ENCODE measurements around the gene UTP14C.

Gene UTP14C

GRCh38 chr13:52024481-52024880 is at the start of gene UTP14C:
UTP14C (plus strand) TSS chr13:52024691; CDS start chr13:52028805, 4,114 bp downstream.
- TF ChIP-seq CTCF (IDR thresholded peaks at IDR 0.05; ENCODE audit: extremely low read depth, insufficient read depth, missing control alignments): no peak
- in situ Hi-C loops (cut with MboI; ENCODE audit: low pct_unique_long_range_greater_than_20kb, low sequenced_read_pairs, unreplicated experiment): no loop called here
- DNase-seq (ENCODE audit: low spot score): no peak

GRCh38 chr13:51976423-51976822 is 48.1 kb upstream of the UTP14C start:
- in situ Hi-C loops (cut with MboI; ENCODE audit: low pct_unique_long_range_greater_than_20kb, low sequenced_read_pairs, unreplicated experiment): no loop called here
- no peak for DNase-seq (ENCODE audit: low spot score)
- TF ChIP-seq CTCF (IDR thresholded peaks at IDR 0.05; ENCODE audit: extremely low read depth, insufficient read depth, missing control alignments): no peak

- in situ Hi-C loops (cut with MboI; ENCODE audit: low pct_unique_long_range_greater_than_20kb, low sequenced_read_pairs, unreplicated experiment): no loop called here
- TF ChIP-seq CTCF (IDR thresholded peaks at IDR 0.05; ENCODE audit: extremely low read depth, insufficient read depth, missing control alignments): no peak
- DNase-seq (ENCODE audit: low spot score): no peak
These were observed 47.6 kb upstream of the UTP14C start for GRCh38 chr13:51976890-51977289.

GRCh38 chr13:51977625-51978024 is 46.9 kb upstream of the UTP14C start:
- in situ Hi-C loops (cut with MboI; ENCODE audit: low pct_unique_long_range_greater_than_20kb, low sequenced_read_pairs, unreplicated experiment): no loop called here
- DNase-seq (ENCODE audit: low spot score): no peak
- TF ChIP-seq CTCF (IDR thresholded peaks at IDR 0.05; ENCODE audit: extremely low read depth, insufficient read depth, missing control alignments): no peak

GRCh38 chr13:51978796-51979556 is 45.5 kb upstream of the UTP14C start:
- in situ Hi-C loops (cut with MboI; ENCODE audit: low pct_unique_long_range_greater_than_20kb, low sequenced_read_pairs, unreplicated experiment): no loop called here
- TF ChIP-seq CTCF (IDR thresholded peaks at IDR 0.05; ENCODE audit: extremely low read depth, insufficient read depth, missing control alignments): no peak
- DNase-seq (ENCODE audit: low spot score): no peak

GRCh38 chr13:51980908-51981307 is 43.6 kb upstream of the UTP14C start:
- no peak for DNase-seq (ENCODE audit: low spot score)
- in situ Hi-C loops (cut with MboI; ENCODE audit: low pct_unique_long_range_greater_than_20kb, low sequenced_read_pairs, unreplicated experiment): no loop called here
- no peak for TF ChIP-seq CTCF (IDR thresholded peaks at IDR 0.05; ENCODE audit: extremely low read depth, insufficient read depth, missing control alignments)

Measured in GM13977 (cell line).